A172 (cell line): Measurements from ENCODE around the gene EPG5. TPM values are rescaled to one million over a fixed set of nuclear protein-coding genes. Genes with fewer than 3 reads are reported as not detected.
"Not testable (repeated sequence)": the region's sequence is repeated elsewhere in the genome, so short reads cannot be mapped to it uniquely, and the experiment has no call there.

Experiments used
- DNase-seq: peaks from one replicate; pipeline ENCODE4 v3.0.0-alpha.2; 2015; ENCODE audit warnings: low spot score
- total RNA-seq: library from RNA; depleted of rRNA; stranded (reverse); fragments of >200 nt; shearing (Covaris generic); gene quantifications from 2 replicates; pipeline ENCODE4 v1.2.3, GENCODE V29; 2014

EPG5 gene
- total RNA-seq, 1 experiment from 2014 or later = 16.4 TPM

DNA sequence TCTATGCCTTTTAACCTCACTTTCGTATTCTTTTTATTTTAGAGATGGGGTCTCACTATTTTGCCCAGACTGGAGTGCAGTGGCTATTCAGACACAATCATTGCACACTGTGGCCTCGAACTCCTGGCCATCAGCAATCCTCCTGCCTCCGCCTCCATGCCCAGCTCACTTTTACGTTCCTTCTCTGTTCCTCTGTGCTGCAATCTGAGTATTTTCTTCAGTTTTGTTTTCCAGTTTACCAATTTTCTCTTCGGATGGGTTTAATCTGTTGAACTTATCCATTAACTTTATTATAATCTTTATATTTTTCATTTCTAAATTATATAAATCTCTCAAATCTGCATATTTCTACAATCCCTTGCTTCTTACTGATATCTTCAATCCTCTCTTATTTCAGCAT is 103.0 kb downstream of the EPG5 start:
- no peak for DNase-seq

DNA sequence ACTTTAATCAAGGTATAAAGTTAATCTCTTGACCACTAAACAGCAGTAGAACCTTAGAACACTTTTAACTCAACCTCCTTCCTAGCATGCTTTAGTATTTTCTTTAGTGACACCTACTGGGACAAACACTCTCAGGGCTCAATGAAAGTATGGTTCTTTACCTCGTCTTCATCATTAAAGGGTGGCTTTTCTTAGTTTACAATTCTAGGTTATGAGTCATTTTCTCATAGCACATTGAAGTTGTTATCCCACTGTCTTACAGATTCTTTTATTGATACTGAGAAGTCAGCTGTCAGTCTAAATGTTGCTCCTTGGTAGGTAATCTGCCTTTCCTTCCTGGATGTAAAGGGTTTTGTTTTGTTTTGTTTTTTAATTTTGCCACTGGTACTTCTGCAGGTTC is 103.7 kb downstream of the EPG5 start:
- DNase-seq = no peak

DNA sequence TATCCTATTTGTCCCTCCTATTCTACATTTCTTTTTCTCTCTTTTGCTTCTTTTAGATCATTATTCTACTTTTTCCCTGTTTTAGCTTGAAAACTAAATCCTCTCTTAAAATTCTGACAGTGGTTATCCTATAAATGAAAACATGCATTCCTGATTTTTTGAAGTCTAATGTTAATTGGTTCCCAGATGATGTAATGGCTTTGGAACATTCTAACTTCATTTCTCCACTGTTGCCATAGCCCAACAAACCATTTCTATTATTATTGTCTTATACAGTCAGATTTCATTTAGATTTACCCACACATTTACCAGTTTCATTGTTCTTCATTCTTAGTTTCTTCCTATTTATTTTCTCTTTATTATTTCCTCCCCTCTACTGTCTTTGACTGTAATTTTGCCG is 105.2 kb downstream of the EPG5 start:
- DNase-seq = no peak

DNA sequence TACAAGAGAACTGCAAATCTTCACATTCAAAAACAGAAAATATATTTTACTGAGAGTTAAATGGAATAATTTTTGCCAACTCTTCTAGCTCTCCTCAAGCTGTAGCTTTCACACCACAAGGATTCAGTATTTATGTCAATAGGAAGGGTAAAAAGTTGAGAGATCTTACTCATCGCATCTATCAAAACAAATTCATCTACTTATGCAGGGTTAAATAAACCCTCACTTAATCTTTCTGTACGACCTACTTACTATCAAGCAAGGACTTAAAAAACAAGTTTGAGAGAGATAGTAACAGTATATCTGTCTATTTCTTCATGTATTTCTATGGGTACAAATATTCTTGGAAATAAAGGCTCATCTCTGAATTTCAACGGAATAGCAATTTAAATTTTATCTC is 106.2 kb downstream of the EPG5 start:
- DNase-seq = no peak

DNA sequence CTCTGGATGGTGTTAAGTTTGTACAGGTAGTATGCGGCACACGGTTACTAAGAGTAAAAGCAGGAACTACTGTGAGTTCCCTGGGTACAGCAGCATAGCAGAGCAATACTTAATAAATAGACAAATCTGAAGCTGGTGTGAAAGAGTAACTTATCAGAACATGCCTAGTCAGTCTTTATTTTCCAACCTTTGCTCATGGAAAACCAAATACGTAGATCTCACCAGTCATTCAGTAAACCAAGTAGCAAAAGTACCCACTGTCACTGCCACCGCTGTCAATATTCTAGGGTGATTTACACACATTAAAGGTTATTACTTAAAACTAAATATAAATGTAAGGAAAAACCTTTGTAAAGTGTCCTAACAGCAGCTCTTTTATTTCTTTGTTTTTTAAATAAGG is 106.6 kb downstream of the EPG5 start:
- DNase-seq = no peak

DNA sequence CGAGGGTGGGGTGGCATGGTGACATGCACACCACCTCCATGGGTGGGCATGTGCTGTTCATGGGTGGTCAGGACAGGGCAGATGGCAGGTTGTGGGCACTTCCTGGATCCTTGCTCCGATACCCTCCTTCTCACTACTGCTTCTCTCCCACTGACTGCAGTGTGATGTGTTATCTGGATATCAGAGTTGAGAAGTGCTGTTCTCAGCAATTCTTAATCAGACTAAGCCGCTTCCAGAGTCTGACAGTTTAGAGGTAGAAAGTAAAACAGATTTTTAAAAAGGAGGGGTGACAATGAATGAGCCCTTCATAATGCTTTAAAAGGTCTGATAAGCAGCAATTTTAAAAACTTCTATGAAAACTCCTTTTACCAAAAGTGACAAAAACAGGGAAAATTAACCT is 107.8 kb downstream of the EPG5 start:
- no peak for DNase-seq

DNA sequence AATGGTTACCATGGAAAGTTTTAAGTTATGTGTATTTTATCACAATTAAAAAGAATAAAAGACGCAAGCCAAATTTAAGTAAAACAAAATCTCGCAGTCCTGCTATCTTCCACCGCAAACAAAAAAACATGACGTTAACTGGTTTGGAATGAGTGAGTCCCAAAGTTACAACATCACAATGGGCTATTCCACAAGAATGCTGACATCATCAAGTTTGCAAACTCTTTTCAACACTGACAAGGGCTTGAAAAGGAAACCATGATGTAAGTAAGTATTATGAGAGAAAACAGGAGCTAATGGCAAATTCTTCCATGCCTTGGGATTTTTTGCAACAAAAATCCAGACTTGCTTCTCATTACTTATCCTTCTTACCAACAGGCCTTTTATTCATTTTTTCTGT is 110.6 kb downstream of the EPG5 start:
- no peak for DNase-seq

DNA sequence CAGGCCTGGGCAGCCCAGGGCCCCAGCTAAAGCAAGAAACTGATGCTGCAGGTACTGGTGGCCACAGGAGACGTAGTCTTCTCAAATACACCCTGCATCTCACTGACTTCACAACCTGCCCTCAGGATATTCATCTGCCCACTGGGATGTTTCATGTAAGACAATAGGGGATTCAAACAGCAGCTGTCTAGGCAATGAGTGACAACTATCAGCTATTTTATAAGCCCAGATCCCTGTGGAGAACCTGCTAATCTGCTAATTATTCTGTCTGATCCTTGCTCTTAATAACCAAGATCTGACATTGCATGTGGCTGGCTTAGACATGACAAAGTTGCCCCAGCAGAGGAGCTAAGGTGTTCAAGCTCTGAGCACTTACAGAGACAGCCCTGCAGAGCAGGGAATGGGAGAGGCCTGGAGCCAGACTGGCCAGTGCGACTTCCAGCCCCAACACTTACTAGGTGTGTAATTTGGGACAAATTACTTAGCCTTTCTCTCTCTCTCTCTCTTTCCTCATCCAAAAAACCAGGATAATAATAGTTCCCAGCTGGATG is 113.0 kb downstream of the EPG5 start:
- no peak for DNase-seq

DNA sequence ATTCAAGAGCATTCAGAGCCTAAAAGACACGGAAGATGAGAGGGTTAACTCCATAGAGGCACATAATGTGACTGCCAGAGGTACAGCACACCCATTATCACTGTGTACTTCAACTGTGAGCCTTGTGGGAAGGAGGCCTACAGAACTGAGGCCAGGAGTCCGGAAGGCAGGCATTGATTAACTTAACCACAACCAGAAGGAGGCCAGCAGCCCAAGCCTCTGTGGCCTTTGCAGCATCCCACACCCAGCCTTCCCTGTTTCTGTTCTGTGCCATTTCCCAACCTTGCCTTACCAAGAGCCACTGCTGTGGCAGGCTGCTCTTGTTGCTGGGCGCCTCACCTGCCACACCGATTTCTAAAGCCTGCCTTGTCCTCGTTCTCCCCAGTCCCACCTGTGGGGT is 114.5 kb downstream of the EPG5 start:
- DNase-seq = no peak

DNA sequence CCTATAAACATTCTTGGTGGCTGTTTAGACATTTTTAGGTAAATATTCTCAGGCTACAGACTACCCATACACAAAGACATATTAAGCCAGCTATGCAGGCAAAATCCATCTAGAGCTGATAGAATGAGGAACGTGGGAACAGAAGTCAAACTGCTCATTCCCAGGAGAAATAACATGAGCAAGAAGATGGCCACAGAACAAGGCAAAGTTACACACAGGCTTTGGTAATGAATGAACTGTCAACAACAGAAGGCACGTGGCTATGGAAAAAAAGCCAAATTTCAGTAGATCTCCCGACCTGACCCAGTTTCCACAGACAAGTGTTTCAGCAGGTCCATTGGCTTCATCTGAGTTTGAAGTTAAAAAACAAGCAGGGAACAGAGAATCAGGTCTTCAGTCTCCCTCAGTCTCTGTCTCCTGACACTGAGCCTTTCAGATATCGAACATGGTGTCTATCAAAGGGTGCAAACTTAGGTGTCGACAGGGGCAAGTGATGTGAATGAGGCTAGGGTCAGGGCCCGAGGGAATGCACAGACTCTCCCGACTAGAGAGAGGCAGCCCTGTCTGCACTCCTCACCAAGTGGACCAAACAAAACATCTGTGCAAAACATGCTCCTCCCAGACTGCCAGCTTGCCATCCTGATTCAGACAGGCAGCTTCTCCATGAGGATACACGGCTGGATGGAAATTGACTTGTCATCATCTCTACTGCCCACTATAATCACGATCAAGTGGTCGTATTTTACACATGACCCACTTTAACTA is 115.8 kb downstream of the EPG5 start:
- no peak for DNase-seq

DNA sequence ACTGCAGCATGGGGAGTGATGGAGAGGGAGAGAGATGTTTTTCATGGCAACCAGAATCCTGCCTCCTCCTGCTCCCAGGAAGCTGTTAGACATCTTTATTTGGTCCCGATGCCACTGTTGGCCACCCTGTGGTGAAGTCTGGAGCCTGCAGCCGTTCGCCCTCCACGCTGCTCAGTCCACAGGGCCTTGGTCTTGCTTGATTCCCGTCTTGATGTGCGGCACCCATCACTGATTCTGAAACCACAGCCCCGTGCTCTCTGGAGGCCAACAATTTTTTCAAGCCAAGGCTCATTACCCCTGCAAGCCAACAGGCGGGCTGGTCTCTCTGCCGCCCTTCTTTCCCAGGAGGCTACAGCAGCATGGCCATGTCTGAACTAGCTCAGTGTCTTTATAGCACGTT is 117.1 kb downstream of the EPG5 start:
- no peak for DNase-seq

DNA sequence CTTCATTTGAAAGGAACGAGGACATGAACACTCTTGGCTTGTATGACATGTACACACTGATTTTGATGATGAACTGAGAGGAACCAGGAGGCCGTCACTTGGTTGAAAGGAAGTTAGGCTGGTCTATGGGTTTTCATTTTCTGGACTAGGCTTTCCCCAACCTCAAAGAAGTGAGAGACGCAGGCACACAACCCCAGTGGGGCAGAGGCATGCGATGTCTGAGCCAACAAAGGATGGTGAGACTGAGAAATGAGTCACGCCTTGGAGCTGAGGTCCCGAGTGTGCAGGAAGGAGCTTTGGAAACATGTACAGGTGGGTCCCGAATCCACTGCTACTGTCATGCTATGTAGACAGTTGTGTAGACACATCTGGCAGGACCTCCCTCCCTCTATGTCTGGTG is 117.6 kb downstream of the EPG5 start:
- no peak for DNase-seq

DNA sequence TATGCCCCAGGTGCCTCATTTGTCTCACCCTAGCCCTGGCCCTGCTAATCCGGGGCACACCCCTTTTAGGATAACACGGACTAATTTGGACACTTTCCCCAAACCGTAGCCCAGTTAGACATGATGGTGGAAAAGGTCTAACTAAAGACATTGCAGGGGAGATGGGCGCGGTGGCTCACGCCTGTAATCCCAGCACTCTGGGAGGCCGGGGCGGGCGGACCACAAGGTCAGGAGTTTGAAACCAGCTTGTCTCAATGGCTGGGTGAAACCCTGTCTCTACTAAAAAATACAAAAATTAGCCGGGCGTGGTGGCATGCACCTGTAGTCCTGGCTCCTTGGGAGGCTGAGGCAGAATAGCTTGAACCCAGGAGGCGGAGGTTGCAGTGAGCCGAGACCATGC is 118.5 kb downstream of the EPG5 start:
- not testable (repeated sequence) for DNase-seq

DNA sequence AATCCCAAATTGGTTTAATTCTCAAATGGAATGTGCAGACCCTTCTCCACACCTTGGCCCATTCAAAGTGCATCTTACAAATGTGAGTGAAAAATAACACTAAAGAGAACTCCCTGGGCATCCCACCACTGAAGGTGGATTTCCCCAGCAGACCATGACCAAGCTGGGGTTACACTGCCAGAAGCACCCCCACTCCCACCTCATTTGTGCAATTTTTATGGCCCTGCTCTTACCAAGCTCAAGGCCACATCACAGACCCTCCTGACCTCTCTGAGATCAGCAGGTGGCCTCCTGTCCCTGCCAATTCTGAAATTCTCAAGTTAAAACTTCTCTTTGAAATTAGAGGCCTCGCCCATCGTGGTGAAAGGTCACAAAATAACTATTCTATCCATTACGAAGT is 120.0 kb downstream of the EPG5 start:
- DNase-seq = no peak

DNA sequence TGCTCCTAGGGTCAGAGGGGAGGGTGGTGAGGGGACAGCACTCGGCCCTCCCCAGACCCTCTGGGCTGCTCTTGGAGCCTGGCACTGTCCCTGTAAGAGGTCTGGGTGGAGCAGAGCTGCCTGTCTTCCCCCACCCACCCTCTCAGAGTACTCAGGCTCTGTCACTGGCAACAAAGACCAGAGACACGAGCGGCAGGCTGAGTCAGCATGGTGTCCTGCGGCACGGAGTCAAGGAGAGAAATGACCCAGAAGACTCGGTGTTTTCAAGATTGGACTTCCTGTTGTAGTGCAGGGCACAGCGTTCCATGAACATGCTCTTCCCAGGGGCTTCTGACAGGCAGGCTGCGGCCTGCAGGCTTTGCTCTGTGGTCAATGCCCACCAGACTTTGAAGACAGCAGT is 121.7 kb downstream of the EPG5 start:
- no peak for DNase-seq

DNA sequence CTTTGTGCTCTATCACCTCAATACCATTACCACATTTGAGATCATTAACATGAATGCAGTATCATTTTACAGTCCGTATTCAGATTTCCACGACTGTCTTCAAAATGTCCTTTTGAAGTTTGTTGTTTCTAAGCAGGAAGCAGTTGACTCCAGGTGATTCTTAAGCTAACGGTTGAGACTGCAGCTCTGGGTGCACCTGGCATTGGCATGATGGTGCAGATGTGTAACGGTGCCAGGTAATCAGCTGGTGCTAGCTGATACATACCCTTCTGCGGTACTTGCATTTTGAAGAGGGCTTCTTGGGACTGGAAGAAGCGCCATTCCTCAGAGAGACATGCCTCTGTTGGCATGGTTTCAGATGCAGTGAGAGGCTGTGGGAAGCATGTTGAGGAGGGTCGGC is 122.2 kb downstream of the EPG5 start:
- DNase-seq = no peak

DNA sequence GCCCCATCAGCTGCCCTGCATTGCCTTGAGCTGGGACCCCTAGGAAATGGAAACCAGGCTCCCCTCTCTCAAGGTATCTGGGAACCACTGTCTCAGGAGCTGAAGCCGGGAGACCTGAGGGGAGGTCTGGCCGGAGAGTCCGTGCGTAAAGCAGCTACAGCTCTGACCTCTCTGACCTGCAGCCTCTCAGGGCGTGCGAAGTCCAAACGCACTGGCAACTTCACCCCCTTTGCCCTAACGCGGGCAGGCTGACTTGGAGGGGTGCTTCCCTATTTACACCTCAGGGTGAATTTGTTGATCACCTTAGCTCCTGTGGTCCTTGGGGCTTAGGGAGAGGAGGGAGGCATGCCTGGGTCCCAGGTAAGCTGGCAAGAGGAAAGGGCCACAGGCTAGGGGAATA is 124.1 kb downstream of the EPG5 start:
- no peak for DNase-seq

DNA sequence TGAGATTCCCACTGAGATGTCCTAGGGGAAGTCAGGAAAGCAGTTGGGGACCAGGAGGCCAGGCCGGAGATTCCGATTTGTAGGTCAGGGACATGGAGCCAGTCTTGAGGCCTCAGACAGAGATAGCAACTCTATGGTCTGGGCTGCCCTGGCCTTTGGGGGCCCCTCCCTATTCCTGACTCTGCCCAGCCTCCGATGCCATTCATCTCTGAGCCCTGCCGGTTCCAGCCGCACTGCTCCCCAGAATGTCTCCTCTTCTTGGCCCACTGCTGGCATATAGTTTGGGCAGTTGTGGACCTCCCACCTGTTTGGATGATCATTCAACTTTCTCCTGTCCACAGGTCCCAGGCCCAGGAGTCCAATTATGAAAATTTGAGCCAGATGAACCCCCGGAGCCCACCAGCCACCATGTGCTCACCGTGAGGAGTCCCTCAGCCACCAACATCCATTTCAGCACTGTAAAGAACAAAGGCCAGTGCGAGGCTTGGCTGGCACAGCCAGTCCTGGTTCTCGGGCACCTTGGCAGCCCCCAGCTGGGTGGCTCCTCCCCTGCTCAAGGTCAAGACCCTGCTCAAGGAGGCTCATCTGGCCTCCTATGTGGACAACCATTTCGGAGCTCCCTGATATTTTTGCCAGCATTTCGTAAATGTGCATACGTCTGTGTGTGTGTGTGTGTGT is 125.2 kb downstream of the EPG5 start:
- no peak for DNase-seq

DNA sequence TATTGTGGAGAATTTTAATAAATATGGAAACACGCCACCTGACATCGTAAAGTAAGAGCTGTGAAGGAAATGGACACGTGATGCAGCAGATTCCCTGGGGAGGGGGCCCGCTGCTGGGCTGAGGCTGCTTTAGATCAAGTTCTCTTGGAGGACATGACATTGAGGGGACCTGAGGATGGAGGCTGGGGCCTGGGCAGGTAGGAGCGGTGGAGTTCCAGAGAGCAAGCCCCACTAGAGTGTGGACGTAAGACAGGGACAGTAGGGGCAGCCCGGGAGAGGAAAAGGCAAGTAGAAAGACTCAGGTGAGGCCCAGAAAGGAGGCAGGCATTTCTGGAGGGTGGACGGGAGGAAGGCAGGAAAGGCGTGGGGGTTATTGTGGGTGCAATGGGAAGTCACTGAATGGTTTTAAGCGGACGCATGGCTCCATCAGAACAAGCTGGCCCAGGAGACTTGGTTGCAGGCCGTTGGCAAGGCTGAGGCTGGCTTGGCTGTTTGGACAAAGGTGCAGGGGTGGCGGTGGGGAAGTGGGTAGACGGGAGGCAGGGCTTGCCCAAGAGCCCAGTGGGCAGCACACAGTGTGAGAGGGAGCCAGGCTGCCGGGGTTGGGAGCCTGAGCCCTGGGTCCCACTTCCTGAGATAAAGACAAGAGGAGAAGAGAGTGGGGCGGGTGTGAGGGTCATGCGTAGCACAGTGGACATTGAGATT is 125.9 kb downstream of the EPG5 start:
- no peak for DNase-seq

DNA sequence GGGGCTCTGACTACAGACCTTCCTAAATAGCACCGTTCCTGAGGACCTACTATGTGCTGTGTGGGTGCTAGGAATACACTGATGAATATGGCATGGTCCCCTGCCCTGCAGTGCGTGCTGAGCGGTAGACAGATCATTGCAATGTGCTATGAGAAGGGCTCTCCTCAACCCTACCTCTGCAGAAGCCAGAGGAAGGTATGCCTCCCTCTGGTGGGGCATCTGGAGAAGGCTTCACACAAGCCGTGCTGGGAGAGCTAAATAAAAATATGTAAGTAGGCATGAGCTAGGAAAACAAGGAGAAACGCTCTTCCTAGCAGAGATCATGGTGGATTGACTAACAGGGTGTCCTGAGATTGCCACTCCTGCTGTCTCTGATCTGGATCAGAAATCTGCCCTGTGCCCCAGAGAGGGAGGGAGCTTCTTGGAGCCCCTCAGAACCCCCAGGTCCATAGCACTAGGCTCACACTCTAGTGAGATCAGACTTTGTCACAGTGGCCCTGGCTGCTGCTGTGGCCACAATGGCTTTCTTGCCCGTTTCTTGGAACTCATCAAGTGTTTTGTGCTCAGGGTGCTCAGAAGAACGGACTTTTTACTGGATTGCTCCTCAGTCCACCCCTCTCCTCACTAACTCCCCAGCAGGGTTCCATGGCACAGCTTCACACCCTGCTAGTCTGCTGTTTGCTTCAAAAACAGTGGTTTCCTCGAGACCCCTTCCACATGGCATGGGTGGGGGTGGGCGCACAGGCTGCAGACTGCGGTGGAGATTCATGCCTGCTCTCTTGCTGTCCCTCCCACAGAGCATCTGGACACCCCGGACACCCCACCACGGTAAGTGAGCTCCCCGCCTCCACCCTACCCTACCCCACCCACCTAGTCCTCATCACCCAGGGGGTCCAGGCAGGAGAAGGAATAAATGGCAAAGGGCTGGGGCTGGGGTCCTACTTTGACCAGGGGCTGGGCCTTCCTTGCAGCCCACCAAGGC is 127.4 kb downstream of the EPG5 start:
- peak; percentile 41 for DNase-seq

DNA sequence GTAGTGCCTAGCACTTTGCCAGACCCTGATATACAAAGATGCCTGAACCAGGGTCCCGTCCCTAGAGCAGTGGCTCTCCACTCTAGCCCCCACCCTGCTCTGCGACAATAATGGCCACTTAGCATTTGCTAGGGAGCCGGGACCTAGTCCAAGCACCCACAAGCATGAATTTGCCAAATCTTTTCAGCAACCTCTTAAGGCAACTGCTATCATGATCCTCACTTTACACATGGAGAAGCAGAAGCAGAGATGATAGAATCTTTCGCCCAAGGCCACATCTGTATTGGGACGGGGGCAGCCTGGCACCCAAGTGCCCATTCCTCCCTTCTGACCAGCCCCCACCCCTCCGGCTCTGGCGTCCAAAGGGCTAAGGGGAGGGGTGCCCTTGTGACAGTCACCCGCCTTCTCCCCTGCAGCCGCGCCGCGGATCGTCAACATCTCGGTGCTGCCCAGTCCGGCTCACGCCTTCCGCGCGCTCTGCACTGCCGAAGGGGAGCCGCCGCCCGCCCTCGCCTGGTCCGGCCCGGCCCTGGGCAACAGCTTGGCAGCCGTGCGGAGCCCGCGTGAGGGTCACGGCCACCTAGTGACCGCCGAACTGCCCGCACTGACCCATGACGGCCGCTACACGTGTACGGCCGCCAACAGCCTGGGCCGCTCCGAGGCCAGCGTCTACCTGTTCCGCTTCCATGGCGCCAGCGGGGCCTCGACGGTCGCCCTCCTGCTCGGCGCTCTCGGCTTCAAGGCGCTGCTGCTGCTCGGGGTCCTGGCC is 128.6 kb downstream of the EPG5 start:
- no peak for DNase-seq
